ENCODE measurements around the gene IL2RA.

Gene IL2RA

DNA sequence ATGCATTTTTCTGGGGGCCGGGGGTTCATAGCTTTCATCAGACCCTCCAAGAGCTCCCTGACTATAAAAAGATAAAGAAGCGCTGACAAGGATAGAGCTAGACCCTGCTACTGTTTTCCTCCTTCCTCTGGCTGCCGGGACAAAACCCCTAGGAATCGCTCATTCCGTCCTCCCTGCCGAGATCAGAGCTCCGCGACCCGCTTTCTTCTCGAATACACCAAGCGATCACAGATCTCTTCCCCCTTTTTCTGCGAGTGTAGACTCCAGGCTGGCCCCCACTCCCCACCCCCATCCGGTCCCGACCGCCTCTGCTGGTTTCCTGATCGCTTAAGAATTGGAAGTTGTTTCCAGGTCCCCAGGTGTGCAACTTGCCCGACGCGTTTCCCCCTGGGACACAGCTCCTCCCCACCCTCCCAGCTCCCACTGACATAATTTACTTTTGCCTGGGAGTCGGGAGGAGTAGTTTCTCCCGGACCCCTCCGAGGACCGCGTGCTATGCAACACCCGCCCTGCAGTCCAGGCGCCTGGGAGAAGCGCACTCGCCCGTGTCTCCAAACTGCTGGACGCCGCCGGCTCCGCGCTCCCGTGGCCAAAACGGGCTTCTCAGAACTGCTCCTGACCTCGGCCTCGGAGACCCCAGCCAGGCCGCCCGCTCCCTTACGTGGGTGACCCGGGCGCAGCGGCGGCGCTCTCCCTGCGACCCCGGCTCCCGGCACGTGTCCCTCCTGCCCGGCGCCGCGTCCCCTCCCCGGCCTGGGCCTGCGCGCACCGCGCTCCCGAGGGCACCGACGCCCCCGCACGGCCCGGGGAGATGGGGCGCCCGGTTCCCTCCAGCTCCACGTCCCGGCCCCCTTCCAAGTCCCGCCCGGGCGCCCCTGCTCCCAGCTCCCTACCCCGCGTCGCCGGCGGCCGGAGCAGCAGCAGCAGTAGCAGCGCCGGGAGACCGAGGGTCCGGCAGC lies 85.4 kb downstream of the IL2RA start:
- Mint-ChIP-seq H3K4me1 (ENCODE audit: low read depth) (peaks cover 29% of the 10 kb centered on the region), H3K36me3 (ENCODE audit: low read depth) (peaks cover 10% of the 10 kb centered on the region), H3K9me3 (no peaks in the 10 kb centered on the region), H3K4me3 (peak overlapping the region; percentile 92), H3K27ac (peak overlapping the region; percentile 94), H3K27me3 (ENCODE audit: low read depth) (peaks cover 11% of the 10 kb centered on the region)
- peak; percentile 34 for DNase-seq (ENCODE audit: low spot score)

DNA sequence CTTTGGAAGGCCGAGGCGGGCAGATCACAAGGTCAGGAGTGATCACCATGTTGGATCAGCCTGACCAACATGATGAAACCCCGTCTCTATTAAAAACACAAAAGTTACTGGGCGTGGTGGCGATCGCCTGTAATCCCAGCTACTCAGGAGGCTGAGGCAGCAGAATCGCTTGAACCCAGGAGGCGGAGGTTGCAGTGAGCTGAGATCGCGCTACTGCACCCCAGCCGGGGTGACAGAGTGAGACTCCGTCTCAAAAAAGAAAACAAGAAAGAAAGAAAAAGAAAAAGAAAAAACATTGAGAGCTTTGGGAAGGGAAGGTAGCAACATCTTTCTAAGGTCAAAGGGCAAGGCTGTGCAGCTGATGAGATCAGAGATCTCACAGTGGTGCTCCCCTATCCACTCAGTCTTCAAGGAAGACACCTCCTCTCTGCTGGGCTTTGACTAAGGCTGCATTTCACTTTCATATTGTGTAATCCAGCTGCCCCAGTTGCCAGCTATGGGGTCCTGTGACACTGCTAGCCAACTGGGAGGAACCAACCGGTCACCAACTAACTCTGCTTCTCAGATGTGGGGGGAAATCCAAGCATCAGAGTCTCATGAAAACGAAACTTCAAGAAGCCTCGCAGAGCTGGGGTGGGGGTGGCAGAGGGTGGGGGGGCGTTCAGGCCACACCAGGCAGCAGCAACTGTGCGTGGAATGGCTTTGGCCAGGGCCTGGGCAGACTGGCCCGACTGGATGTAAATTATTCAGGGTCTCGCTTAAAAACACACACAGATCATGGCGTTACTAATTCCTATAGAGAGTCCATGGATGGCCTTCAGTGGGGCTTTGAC lies 86.3 kb downstream of the IL2RA start:
- peak; percentile 76 for DNase-seq (ENCODE audit: low spot score)
- peaks cover 9% of the 10 kb centered on the region for H3K27me3 Mint-ChIP-seq (ENCODE audit: low read depth)
- H3K27ac Mint-ChIP-seq = peak overlapping the region; percentile 94

DNA sequence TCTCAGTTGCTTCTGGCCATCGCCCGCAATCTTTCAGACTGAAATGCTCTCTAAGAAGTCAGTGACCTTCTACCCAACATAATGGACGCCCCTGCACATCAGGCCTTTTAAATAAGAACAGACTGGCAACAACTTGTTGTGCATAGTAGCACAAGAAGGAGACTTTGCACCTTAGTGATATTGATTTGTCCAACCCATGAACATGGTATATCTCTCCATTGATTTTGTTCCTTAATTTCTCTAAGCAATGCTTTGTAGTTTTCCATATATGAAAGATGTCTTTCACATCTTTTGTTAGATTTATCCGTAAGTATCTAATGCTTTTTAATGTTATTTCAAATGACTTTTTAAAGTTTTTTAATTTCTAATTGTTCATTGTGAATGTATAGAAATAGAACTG lies 89.1 kb downstream of the IL2RA start:
- Mint-ChIP-seq H3K4me3 (no peak overlapping the region), H3K27me3 (ENCODE audit: low read depth) (no peaks in the 10 kb centered on the region), H3K4me1 (ENCODE audit: low read depth) (peaks cover 47% of the 10 kb centered on the region), H3K36me3 (ENCODE audit: low read depth) (peaks cover 17% of the 10 kb centered on the region), H3K27ac (no peak overlapping the region), H3K9me3 (no peaks in the 10 kb centered on the region)
- no peak for DNase-seq (ENCODE audit: low spot score)

More for the DNA sequence above, 86.3 kb downstream of the IL2RA start:
- H3K36me3 Mint-ChIP-seq (ENCODE audit: low read depth) = peaks cover 10% of the 10 kb centered on the region
- peaks cover 38% of the 10 kb centered on the region for H3K4me1 Mint-ChIP-seq (ENCODE audit: low read depth)
- H3K4me3 Mint-ChIP-seq = peak overlapping the region; percentile 92
- no peaks in the 10 kb centered on the region for H3K9me3 Mint-ChIP-seq

DNA sequence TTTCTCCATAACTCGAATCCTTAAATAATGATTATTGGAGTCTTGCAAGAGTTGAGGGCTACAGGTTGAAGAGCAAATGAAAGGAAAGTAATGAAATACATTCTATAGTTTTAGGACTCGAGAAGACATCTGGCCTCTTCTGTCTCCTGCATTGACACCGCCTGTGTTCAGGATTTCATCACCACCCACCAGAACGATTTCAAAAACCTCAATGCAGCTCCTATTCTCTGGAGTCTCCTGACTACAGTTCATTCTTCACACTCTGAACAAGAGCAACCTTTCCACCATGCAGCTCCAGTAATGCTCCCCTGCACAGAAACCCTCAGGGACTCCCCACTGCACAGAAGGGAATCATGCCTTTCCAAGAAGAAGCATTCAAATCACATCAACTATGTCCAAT lies 90.3 kb downstream of the IL2RA start:
- Mint-ChIP-seq H3K9me3 (no peaks in the 10 kb centered on the region), H3K4me1 (ENCODE audit: low read depth) (peaks cover 47% of the 10 kb centered on the region), H3K27me3 (ENCODE audit: low read depth) (no peaks in the 10 kb centered on the region), H3K27ac (peak overlapping the region; percentile 74), H3K4me3 (peak overlapping the region; percentile 61), H3K36me3 (ENCODE audit: low read depth) (peaks cover 20% of the 10 kb centered on the region)
- no peak for DNase-seq (ENCODE audit: low spot score)

DNA sequence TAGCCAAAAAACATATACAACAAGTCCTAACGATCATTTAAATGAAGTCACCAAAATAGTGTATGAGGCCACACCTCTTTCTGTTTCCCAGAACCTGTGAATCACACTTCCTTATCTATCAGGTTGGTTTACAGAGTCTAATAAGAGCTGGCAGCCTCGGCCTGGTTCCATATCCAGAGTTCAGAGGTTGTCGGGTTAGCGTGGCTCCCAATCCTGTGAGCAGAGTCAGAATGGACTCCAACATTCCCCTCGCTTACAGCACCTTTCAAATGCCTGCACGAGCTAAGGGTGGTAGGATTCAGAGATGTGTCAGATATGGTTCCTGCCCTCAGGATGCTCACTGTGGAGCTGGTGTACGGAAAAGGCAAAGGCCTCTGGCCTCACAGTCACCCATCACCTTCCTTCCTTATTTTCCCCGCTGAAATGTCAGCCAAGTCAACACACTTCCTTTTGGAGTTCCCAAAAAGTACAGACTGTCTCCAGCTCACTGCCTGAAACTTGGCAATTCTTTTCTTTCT lies 90.8 kb downstream of the IL2RA start:
- H3K9me3 Mint-ChIP-seq = no peaks in the 10 kb centered on the region
- peak overlapping the region; percentile 61 for H3K4me3 Mint-ChIP-seq
- DNase-seq (ENCODE audit: low spot score) = peak; percentile 28
- peaks cover 20% of the 10 kb centered on the region for H3K36me3 Mint-ChIP-seq (ENCODE audit: low read depth)
- H3K27ac Mint-ChIP-seq = peak overlapping the region; percentile 74
- no peaks in the 10 kb centered on the region for H3K27me3 Mint-ChIP-seq (ENCODE audit: low read depth)
- H3K4me1 Mint-ChIP-seq (ENCODE audit: low read depth) = peaks cover 47% of the 10 kb centered on the region

DNA sequence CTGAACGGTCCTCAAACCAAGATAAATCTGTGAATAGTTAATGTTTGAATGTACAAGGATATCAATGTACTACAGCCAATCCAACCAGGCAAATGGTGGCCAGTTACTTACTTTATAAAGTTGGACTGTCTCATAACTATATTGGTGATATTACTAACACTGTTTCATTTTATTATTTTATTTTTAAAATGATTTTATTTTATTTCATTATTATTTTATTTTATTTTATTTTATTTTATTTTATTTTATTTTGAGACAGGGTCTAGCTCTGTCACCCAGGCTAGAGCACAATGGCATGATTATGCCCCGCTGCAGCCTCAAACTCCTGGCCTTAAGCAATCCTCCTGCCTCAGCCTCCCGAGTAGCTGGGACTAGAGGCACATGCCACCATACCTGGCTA lies 91.6 kb downstream of the IL2RA start:
- Mint-ChIP-seq H3K36me3 (ENCODE audit: low read depth) (peaks cover 18% of the 10 kb centered on the region), H3K4me1 (ENCODE audit: low read depth) (peaks cover 40% of the 10 kb centered on the region), H3K27ac (peak overlapping the region; percentile 5), H3K27me3 (ENCODE audit: low read depth) (no peaks in the 10 kb centered on the region), H3K9me3 (no peaks in the 10 kb centered on the region), H3K4me3 (peak overlapping the region; percentile 36)
- DNase-seq (ENCODE audit: low spot score) = no peak

DNA sequence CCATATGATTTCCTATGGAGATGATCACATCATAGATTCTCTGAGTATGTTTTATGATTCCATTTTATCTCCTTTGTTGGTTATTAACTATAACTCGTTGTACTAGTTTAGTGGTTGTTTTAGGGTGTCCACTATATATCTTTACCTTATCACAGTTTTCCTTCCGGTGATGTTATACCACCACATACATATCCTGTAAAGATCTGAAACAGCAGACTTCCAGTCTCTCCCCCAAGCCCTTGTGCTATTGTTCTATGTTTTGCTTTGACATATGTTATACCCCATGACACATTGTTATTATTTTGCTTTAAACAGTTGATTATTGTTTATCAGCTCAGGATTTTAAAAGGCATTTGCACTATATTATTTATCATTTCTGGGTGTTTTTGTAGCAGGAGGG lies 92.1 kb downstream of the IL2RA start:
- peak overlapping the region; percentile 5 for H3K27ac Mint-ChIP-seq
- no peak overlapping the region for H3K4me3 Mint-ChIP-seq

DNA sequence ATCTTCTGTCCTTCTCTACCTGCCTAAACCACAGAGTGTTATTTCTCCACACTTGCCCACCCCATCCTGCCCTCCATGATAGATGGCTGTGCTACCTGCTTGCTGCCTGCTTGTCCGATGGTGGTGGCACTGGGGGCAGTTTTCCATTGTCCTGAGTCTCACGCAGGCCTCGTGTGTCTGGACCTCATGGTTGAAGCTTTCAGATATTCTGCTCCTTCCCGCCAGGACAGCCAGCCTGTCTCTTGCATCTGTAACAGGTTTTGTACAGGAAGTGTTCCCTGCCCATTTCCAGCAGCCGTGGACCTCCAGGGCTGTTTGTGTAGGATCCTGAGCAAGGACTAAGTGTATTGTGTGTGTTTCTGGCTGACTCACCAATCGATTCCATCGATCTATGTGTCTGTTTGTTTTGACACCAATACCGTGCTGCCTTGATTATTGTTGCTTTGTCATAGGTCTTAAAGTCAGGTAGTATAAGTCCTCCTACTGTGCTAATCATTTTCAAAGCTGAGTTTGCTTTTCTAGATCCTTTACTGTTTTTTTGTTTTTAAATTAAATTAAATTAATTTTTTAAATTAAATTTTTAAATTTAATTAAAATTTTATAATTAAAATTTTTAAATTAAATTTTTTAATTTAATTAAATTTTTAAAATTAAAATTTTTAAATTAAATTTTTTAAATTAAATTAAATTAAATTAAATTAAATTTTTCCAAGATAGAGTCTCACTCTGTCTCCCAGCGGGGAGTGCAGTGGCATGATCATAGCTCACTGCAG lies 93.3 kb downstream of the IL2RA start:
- Mint-ChIP-seq H3K4me1 (ENCODE audit: low read depth) (peaks cover 31% of the 10 kb centered on the region), H3K4me3 (no peak overlapping the region), H3K9me3 (no peaks in the 10 kb centered on the region), H3K27me3 (ENCODE audit: low read depth) (no peaks in the 10 kb centered on the region), H3K36me3 (ENCODE audit: low read depth) (peaks cover 20% of the 10 kb centered on the region), H3K27ac (no peak overlapping the region)
- DNase-seq (ENCODE audit: low spot score) = no peak

More for the DNA sequence above, 92.1 kb downstream of the IL2RA start:
- DNase-seq (ENCODE audit: low spot score) = no peak
- no peaks in the 10 kb centered on the region for H3K27me3 Mint-ChIP-seq (ENCODE audit: low read depth)
- H3K36me3 Mint-ChIP-seq (ENCODE audit: low read depth) = peaks cover 16% of the 10 kb centered on the region
- no peaks in the 10 kb centered on the region for H3K9me3 Mint-ChIP-seq
- peaks cover 36% of the 10 kb centered on the region for H3K4me1 Mint-ChIP-seq (ENCODE audit: low read depth)

DNA sequence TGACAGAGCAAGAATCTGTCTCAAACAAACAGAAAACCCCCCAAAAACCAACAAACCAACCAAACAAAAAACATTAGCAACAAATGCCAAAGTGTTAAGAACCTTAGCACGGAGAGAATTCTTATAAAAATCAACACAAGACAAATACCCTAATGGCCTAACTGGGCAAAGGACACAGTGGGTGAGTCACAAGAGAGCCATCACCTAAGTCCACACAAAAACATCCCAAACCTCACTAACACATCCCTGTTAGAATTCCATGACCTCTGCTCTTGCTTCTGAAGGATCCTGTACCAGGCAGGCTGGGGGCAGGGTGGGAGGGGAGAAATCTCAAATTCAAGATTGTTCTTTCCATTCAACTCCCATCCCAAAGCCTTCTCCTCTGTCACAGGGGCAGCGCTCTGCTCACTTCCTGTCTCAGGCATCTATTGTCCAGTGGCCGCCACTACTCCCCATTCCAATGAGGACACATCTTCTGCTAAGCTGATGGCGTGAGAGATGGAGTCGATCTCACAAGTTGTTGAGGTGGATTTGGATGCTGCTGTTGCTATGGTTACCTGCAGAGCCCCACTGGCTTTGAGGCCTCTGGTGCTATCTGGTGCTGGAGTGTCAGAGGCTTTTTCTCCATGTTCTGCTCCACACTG lies 94.0 kb downstream of the IL2RA start:
- Mint-ChIP-seq H3K9me3 (no peaks in the 10 kb centered on the region), H3K4me3 (no peak overlapping the region), H3K27ac (no peak overlapping the region), H3K4me1 (ENCODE audit: low read depth) (peaks cover 32% of the 10 kb centered on the region), H3K36me3 (ENCODE audit: low read depth) (peaks cover 18% of the 10 kb centered on the region), H3K27me3 (ENCODE audit: low read depth) (no peaks in the 10 kb centered on the region)
- DNase-seq (ENCODE audit: low spot score) = no peak

DNA sequence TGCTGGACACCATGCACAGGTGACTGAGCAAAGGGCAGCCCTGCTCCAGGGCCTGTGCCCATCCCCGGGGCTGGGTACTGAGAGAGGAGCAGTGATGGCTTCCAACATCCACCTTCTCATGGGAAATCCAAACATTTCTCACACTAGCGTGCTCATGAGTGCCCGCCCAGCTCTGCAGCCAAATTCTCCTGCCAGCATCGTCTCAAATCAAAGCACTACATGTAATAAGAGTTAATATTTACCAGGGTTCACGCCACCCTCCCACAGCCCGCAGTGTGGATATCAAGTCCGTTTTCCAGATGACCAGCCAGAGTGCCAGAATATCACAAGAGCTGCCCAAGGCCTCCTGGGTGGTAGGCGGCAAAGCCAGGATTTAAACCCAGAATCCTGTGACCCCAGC lies 96.9 kb downstream of the IL2RA start:
- no peak overlapping the region for H3K4me3 Mint-ChIP-seq

DNA sequence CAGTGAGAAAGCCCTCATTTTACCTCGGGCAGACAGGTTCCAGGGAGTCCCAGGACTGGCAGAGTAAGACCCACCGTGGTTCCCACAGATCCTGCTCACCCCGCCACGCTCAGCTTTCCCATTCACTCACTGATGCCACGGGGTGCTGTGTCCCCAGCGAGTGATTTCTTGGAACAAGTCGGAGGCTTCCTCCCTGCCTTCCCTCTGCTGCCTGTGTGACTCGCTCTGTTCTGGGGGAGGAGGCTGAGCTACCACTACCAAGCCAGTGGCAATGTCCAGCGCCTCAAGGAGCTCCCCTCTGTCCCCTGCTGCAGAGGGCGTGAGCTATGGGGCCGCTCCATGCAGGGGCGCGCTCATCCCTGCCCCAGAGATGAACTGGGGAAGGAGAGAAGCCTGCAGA lies 97.4 kb downstream of the IL2RA start:
- peaks cover 32% of the 10 kb centered on the region for H3K36me3 Mint-ChIP-seq (ENCODE audit: low read depth)

More for the DNA sequence above, 96.9 kb downstream of the IL2RA start:
- no peaks in the 10 kb centered on the region for H3K9me3 Mint-ChIP-seq
- peaks cover 11% of the 10 kb centered on the region for H3K4me1 Mint-ChIP-seq (ENCODE audit: low read depth)
- peaks cover 28% of the 10 kb centered on the region for H3K36me3 Mint-ChIP-seq (ENCODE audit: low read depth)
- H3K27me3 Mint-ChIP-seq (ENCODE audit: low read depth) = no peaks in the 10 kb centered on the region
- DNase-seq (ENCODE audit: low spot score) = no peak
- H3K27ac Mint-ChIP-seq = no peak overlapping the region

DNA sequence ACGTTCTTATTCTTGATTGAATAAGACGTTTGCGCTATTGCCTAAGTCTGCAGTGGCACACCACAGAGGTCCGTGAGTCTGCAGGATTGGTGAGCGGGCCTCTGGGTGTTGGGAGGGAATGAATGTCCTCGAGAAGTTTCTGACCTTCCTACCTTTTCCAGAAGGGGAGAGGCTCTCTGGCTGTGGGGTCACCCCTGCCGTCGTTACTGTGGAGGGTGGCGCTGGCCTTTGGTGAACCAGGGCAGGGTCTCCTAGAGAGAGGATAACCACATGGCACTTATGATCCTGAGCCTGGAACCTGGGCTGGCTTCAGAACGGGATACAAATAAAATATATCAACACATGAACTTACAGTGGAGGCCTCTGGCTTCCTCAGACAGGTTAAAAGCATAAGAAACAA lies 98.6 kb downstream of the IL2RA start:
- Mint-ChIP-seq H3K27me3 (ENCODE audit: low read depth) (no peaks in the 10 kb centered on the region), H3K9me3 (no peaks in the 10 kb centered on the region), H3K4me3 (no peak overlapping the region), H3K36me3 (ENCODE audit: low read depth) (peaks cover 34% of the 10 kb centered on the region), H3K27ac (no peak overlapping the region), H3K4me1 (ENCODE audit: low read depth) (peaks cover 3% of the 10 kb centered on the region)
- DNase-seq (ENCODE audit: low spot score) = no peak

More for the DNA sequence above, 97.4 kb downstream of the IL2RA start:
- Mint-ChIP-seq H3K27ac (no peak overlapping the region), H3K4me1 (ENCODE audit: low read depth) (peaks cover 5% of the 10 kb centered on the region), H3K27me3 (ENCODE audit: low read depth) (no peaks in the 10 kb centered on the region), H3K4me3 (no peak overlapping the region), H3K9me3 (no peaks in the 10 kb centered on the region)
- DNase-seq (ENCODE audit: low spot score) = no peak

DNA sequence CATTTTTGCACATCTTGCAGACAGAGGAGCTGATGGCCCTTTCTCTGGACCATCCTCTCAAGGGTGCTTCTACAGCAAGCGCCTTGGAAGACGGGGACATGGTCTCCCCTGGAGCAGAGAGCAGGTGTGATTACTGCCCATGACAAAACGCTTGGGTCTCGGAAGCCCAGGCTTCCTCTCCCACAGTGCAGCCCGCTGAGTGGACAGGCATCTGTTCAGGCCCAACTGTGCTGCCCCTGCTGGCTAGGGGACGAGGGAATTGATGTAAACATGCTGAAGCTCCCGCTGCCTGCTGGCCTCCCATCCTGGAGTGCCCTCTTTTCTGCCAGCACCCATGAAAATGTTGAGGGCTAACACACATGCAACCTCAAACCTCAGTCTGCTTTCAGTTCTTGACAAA lies 99.1 kb downstream of the IL2RA start:
- Mint-ChIP-seq H3K27ac (no peak overlapping the region), H3K4me1 (ENCODE audit: low read depth) (peaks cover 3% of the 10 kb centered on the region), H3K27me3 (ENCODE audit: low read depth) (no peaks in the 10 kb centered on the region), H3K36me3 (ENCODE audit: low read depth) (peaks cover 31% of the 10 kb centered on the region), H3K9me3 (no peaks in the 10 kb centered on the region), H3K4me3 (no peak overlapping the region)
- DNase-seq (ENCODE audit: low spot score) = no peak
